ENCODE results near the gene PDCD6IP.

Gene PDCD6IP

GRCh38 chr3:33897306-33897705 lies 98.9 kb downstream of the PDCD6IP start:
- no peak for DNase-seq

DNA sequence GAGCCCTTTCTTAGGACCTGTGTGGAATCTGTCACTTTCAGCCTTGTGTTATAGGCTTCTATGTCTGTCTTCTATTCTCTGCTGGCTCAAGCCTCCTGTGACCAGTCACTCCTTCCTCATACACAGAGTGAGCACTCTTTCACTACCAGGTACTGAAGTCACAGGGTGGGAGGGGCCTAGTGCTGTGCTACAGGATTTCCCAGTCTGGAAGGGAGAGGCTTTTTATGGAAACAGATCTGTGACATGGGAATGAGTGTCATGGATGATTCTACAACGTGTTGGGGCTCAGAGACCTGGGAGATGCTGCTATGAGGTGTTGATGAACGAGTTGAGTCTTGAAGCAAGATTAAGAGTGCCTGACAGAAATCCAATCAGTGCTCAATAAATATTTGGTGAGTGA lies 100.5 kb downstream of the PDCD6IP start:
- no peak for DNase-seq

DNA sequence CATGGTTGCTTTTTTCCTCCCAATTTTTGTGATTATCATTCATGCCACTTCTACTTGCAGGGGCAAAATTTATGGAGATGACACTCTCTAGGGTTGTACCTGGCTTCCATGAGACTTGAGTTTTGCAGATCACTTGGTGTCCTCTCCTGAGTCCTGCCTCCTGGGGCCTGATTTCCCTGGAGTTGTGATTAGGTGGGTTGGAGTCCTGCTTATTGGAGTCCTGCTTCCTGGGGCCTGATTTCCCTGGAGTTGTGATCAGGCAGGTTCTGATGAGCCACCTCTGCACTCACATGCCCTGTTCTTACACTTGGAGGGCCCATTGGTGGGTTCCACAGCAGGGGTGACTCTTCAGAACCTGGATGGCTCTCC lies 102.0 kb downstream of the PDCD6IP start:
- no peak for DNase-seq

DNA sequence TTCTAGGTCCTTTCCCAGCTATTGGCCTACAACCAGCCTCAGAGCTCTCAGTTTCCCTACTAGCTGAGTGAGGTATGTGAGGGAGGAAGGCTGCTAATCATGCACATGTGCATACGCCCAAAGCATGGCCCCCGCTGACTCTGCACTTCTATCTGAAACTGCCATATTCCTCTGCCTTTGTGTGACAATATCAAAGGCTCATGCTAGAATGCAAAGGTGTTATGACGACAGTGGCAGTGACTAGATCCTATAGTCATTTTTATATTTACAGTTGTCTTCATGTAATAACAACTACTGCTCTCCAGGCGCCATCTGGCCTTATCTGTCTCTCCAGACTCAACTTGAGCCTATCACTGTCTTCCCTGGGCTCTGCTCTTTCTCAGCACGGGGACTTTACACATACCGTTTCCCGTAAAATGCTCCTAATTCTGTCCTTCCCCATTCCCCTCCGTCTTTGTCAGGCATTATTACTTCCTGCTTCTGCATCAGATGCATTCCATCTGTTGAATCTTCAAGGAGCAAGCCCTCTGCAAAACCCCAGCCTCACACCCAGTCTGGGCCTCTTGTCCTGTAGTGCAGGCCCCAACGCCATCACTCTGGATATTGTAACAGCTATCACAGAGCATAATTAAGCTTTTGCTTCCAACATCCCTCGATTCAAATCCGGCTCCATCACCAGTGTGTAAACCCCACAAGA lies 102.5 kb downstream of the PDCD6IP start:
- no peak for DNase-seq

- DNase-seq = no peak
Observed at GRCh38 chr3:33901862-33902563, 103.6 kb downstream of the PDCD6IP start.

- DNase-seq = no peak
Observed at GRCh38 chr3:33904730-33905129, 106.3 kb downstream of the PDCD6IP start.

- DNase-seq = no peak
Observed at GRCh38 chr3:33908250-33908851, 109.9 kb downstream of the PDCD6IP start.

- no peak for DNase-seq
Observed at GRCh38 chr3:33909547-33909946, 111.1 kb downstream of the PDCD6IP start.

- DNase-seq = no peak
Observed at GRCh38 chr3:33910031-33910430, 111.6 kb downstream of the PDCD6IP start.

- DNase-seq = no peak
Observed at GRCh38 chr3:33911525-33912322, 113.3 kb downstream of the PDCD6IP start.

DNA sequence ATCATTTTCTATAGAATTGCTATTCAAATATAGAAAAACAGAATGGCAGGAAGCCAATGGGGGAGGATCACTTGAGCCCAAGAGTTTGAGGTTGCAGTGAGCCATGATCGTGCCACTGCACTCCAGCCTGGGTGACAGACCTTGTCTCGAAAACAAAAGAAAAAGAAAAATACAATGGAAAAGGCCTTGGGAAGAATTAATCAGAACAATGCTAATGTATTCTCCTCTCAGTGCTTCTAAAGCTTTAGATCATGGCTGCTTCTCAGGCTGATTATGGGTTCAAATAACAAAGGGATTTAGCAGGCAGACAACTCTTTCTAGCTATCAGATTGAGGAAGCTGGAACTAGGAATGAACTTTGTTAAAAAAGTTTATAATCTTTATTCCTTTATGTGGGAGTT lies 115.8 kb downstream of the PDCD6IP start:
- DNase-seq = no peak

GRCh38 chr3:33914731-33915379 lies 116.4 kb downstream of the PDCD6IP start:
- DNase-seq = no peak

GRCh38 chr3:33915796-33916546 lies 117.5 kb downstream of the PDCD6IP start:
- DNase-seq = no peak

DNA sequence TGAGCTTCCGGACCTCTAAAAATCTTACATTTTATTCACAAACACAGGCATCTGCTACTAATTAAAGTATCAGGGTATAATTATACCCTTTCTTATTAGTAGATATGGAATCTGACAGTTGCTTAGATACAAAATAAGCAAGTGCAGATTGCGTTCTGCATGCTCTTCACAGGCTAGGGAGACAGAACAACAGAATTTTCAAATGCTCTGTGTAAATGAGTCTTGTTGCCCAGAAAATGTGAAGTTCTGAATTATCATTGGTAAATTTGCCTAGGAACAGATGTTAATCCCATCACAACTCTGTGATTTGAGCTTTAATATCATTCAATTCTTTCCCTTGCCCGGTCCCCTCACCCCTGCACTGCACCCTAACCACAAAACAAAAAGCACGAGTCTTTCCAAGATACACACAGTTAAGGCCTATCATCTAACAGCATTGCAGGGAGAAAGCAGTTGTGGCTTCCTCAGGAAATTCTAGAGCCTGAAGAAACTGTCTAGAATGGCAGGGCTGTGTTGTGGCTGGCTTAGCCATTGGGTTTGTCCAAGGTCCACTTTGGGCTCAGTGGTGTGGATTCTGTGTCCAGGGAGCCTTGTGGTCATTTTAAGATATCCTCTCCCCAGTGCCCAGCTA lies 119.8 kb downstream of the PDCD6IP start:
- DNase-seq = no peak

Measured in T-helper 1 cell (primary cell).